Measurements from ENCODE around the gene PPP1R12A. TPM values are rescaled to one million over a fixed set of nuclear protein-coding genes. Genes with fewer than 3 reads are reported as not detected.

PPP1R12A gene
- polyA plus RNA-seq, 2 of the 4 experiments (the other 2 are of a cell fraction) = 28.0 to 74.8 TPM

DNA sequence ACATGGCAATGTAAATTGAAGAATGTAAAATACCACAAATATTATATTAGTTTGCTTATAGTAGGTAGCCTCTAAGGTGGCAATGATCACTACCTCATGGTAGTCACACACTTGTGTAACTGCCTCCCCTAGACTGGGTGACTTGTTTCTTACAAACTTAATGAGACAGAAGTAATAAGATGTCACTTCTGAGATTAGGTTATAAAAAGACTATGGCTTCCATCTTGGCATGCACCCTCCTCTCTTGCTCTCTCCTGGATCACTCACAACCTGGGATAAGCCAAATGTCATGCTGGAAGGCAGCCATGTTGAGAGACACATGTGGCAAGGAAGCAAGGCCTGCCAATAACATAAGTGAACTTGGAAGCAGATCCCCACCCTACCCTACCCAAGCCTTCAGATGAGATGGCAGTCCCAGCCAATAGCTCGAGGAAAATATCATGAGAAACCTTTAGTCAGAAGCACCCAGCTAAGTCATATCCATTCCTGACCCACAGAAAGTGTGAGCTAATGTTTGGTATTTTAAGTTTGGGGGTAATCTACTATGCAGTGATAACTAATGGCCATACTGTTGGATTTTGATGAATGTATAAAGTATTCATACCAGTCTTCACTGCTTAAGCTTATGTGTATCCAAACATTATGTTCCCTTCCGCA, 43.3 kb downstream of the PPP1R12A start:
- TF ChIP-seq, protein P1, sequence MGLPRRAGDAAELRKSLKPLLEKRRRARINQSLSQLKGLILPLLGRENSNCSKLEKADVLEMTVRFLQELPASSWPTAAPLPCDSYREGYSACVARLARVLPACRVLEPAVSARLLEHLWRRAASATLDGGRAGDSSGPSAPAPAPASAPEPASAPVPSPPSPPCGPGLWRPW (IDR thresholded peaks at IDR 0.05) = no peak
- no peaks in the 10 kb centered on the region for H3K9me3 ChIP-seq
- H3K4me3 ChIP-seq = no peak overlapping the region
- H3K4me1 ChIP-seq = peaks cover 31% of the 10 kb centered on the region
- no peak overlapping the region for H3K27ac ChIP-seq
- no peak for FAIRE-seq
- DNase-seq (ENCODE audit: low read depth in 1 of 2, low spot score in 1 of 2) = no peak
- ATAC-seq = no peak
- CTCF ChIA-PET = no interaction called here
- WGBS (ENCODE audit: missing lambda C conversion rate) = 97% methylated on average over 2 of the region's 2 CpGs
- POLR2A ChIA-PET = no interaction called here
- no peak overlapping the region for H3K4me2 ChIP-seq

DNA sequence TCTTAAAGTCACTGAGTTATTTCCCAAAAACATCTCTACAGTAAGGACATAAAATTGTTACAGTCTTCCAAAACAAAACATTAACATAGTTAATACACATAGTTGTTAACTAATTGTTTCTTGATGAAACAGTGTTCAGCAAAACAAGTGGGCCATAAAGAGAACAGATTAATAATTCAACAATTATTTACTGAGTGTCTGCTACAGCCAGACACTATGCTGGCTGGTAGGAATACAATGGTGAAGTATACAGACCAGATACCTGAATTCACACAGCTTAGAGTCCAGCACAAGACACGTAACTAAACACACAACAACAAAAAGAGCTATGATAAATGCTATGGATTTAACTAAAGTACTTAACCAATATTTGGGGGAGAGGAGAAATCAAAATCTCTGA, 47.0 kb downstream of the PPP1R12A start:
- no peak for FAIRE-seq
- no peaks in the 10 kb centered on the region for H3K9me3 ChIP-seq
- peak; percentile 45 to 60; a peak in 3 of 6 replicates for ATAC-seq
- TF ChIP-seq POLR2A (IDR thresholded peaks at IDR 0.05; ENCODE audit: low read length) (no peak), HDAC2 (IDR thresholded peaks at IDR 0.05) (no peak), FOSB (CRISPR knock-in tag; IDR thresholded peaks at IDR 0.05) (no peak), SMC3 (IDR thresholded peaks at IDR 0.05) (no peak), HOXB5 (CRISPR knock-in tag; IDR thresholded peaks at IDR 0.05) (no peak)
- TF ChIP-seq, protein P2, sequence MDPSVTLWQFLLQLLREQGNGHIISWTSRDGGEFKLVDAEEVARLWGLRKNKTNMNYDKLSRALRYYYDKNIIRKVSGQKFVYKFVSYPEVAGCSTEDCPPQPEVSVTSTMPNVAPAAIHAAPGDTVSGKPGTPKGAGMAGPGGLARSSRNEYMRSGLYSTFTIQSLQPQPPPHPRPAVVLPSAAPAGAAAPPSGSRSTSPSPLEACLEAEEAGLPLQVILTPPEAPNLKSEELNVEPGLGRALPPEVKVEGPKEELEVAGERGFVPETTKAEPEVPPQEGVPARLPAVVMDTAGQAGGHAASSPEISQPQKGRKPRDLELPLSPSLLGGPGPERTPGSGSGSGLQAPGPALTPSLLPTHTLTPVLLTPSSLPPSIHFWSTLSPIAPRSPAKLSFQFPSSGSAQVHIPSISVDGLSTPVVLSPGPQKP (IDR thresholded peaks at IDR 0.05; ENCODE audit: low read depth, low read length) = no peak
- TF ChIP-seq, protein P3, sequence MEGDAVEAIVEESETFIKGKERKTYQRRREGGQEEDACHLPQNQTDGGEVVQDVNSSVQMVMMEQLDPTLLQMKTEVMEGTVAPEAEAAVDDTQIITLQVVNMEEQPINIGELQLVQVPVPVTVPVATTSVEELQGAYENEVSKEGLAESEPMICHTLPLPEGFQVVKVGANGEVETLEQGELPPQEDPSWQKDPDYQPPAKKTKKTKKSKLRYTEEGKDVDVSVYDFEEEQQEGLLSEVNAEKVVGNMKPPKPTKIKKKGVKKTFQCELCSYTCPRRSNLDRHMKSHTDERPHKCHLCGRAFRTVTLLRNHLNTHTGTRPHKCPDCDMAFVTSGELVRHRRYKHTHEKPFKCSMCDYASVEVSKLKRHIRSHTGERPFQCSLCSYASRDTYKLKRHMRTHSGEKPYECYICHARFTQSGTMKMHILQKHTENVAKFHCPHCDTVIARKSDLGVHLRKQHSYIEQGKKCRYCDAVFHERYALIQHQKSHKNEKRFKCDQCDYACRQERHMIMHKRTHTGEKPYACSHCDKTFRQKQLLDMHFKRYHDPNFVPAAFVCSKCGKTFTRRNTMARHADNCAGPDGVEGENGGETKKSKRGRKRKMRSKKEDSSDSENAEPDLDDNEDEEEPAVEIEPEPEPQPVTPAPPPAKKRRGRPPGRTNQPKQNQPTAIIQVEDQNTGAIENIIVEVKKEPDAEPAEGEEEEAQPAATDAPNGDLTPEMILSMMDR (IDR thresholded peaks at IDR 0.05) = no peak
- H3K27ac ChIP-seq = peak overlapping the region in 1 of 2 experiments; percentile 12; a peak in 1 of 6 replicates
- WGBS (ENCODE audit: missing lambda C conversion rate) = 71% methylated on average over 1 of the region's 1 CpG
- peaks cover 28% of the 10 kb centered on the region for H3K4me1 ChIP-seq
- DNase-seq (ENCODE audit: low read depth in 1 of 2, low spot score in 1 of 2) = no peak
- H3K4me3 ChIP-seq = no peak overlapping the region
- ChIA-PET POLR2A (no interaction called here), CTCF (interaction anchor here (0.5 to 1.3 kb wide), 3 partner anchors 26 to 143 kb away, joined by 3 read pairs; no protein-coding TSS in a partner anchor)
- H3K4me2 ChIP-seq = peak overlapping the region; percentile 44

DNA sequence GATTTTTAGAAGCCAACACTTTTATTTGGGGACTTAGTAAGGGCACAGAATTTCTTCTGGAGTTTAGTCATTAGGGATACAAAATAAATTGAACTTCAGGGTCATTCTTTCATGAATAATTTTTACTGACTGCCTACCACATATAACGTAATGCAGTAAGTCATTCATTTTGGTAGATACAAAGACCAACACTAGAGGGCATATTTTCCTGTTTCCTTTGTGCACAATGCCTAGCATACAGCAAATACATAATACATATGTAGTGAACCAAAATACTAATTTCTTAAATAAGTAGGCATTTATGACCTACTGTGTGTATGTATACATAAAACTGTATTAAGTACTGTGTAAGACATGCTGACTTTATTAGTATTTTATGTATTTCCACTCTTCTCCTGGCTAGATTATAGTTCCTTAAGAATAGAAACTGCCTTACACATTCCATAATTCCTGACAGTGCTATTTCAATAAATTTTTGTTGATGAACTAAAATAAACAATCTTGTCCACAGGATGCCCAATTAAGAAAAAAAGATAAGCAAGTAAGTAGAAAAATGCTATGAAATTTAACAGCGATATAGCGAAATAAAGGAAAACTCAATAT, 47.9 kb downstream of the PPP1R12A start:
- CTCF ChIA-PET = interaction anchor here (0.6 to 2.6 kb wide), 4 partner anchors 10 to 300 kb away, joined by 3 to 8 read pairs (median 4); no protein-coding TSS in a partner anchor
- Histone ChIP-seq H3K9me3 (no peaks in the 10 kb centered on the region), H3K4me2 (peak overlapping the region; percentile 44; the same call in 2 of the 3 replicates), H3K4me3 (no peak overlapping the region), H3K27ac (no peak overlapping the region), H3K4me1 (peaks cover 28% of the 10 kb centered on the region)
- TF ChIP-seq, protein P3 (IDR thresholded peaks at IDR 0.05) = peak; percentile 73
- no peak for TF ChIP-seq CBX2 (IDR thresholded peaks at IDR 0.05; ENCODE audit: borderline replicate concordance, low read depth)
- peak; percentile 76 for TF ChIP-seq SMC3 (IDR thresholded peaks at IDR 0.05)
- TF ChIP-seq ESRRA (IDR thresholded peaks at IDR 0.05; ENCODE audit: borderline replicate concordance, low read length) = no peak
- no peak for TF ChIP-seq RARB (CRISPR knock-in tag; IDR thresholded peaks at IDR 0.05)
- TF ChIP-seq RAD21 (conservative IDR thresholded peaks at IDR 0.05 in 1 of 2, IDR thresholded peaks at IDR 0.05 in 1 of 2) = peak; percentile 55 to 67; a peak in 4 of 5 replicates
- TF ChIP-seq FOXS1 (CRISPR knock-in tag; IDR thresholded peaks at IDR 0.05) = no peak
- no peak for TF ChIP-seq CHD2 (IDR thresholded peaks at IDR 0.05; ENCODE audit: low read length, partially characterized antibody)
- TF ChIP-seq CEBPB (IDR thresholded peaks at IDR 0.05) = no peak
- FAIRE-seq (peak; percentile 68), ATAC-seq (peak; percentile 87 to 89), DNase-seq (ENCODE audit: low read depth in 1 of 2, low spot score in 1 of 2) (peak in 1 of 2 experiments; percentile 65)
- POLR2A ChIA-PET = no interaction called here
- WGBS (ENCODE audit: missing lambda C conversion rate) = 79% methylated on average over 3 of the region's 3 CpGs
